ENCODE measurements around the gene SYP.
A peak's percentile ranks its signal among the peaks of the same experiment; 100 is the strongest.
"Not testable (repeated sequence)": the region's sequence is repeated elsewhere in the genome, so short reads cannot be mapped to it uniquely, and the experiment has no call there.

The SYP gene

GRCh38 chrX:49164589-49165360, 35.2 kb downstream of the SYP start:
- DNase-seq: no peak

GRCh38 chrX:49163555-49164419, 36.2 kb downstream of the SYP start:
- peak; percentile 79 for DNase-seq

GRCh38 chrX:49162620-49163019, 37.4 kb downstream of the SYP start, which contains the start of gene MAGIX:
Gene MAGIX (plus strand): TSS chrX:49162758. CDS start chrX:49162890, 132 bp downstream.
- DNase-seq: no peak

- no peak for DNase-seq
Observed at GRCh38 chrX:49161632-49162031, 38.4 kb downstream of the SYP start.

- no peak for DNase-seq
Observed at GRCh38 chrX:49160908-49161307, 39.1 kb downstream of the SYP start.

- no peak for DNase-seq
Observed at GRCh38 chrX:49157194-49157593, 42.8 kb downstream of the SYP start.

GRCh38 chrX:49155900-49156837, 43.8 kb downstream of the SYP start:
- DNase-seq: peak; percentile 83

GRCh38 chrX:49155243-49155899, 44.6 kb downstream of the SYP start:
- no peak for DNase-seq

- DNase-seq: no peak
Observed at GRCh38 chrX:49153467-49153866, 46.5 kb downstream of the SYP start.

- not testable (repeated sequence) for DNase-seq
Observed at GRCh38 chrX:49149291-49149690, 50.7 kb downstream of the SYP start.

- DNase-seq: not testable (repeated sequence)
Observed at GRCh38 chrX:49148390-49149100, 51.4 kb downstream of the SYP start.

GRCh38 chrX:49147936-49148335, 52.1 kb downstream of the SYP start:
- DNase-seq: no peak

- no peak for DNase-seq
Observed at GRCh38 chrX:49147282-49147681, 52.7 kb downstream of the SYP start.

- DNase-seq: not testable (repeated sequence)
Observed at GRCh38 chrX:49143154-49143553, 56.8 kb downstream of the SYP start.

GRCh38 chrX:49142264-49142663, 57.7 kb downstream of the SYP start:
- not testable (repeated sequence) for DNase-seq

- no peak for DNase-seq
Observed at GRCh38 chrX:49139713-49140112, 60.3 kb downstream of the SYP start.

Measured in activated CD8-positive, alpha-beta memory T cell treated with anti-CD3 and anti-CD28 coated beads, Interleukin-2, amount 50 U/mL, for 4 hours (primary cell).